Uterus (tissue), 4 donors: Measurements from ENCODE around the gene CDH24. TPM values are rescaled to one million over a fixed set of nuclear protein-coding genes. Genes with fewer than 3 reads are reported as not detected.

ENCODE experiments used
- DNase-seq, 2 donors: peaks; one replicate each; pipeline ENCODE4 v3.0.0-alpha.2; 2019 to 2020
- H3K27ac ChIP-seq, 2 donors: fragments of 200-600 bp; sonication (generic); 1 replicate in 1 of 2; 2 replicates in 1 of 2; pipeline ENCODE4 v1.5.1; 2016 to 2018
- H3K27me3 ChIP-seq, 2 donors: fragments of 200-600 bp; sonication (generic); one replicate each; pipeline ENCODE4 v1.5.1; 2018 to 2019; ENCODE audit warnings: control low read depth in 1 of 2
- H3K36me3 ChIP-seq, 2 donors: fragments of 200-600 bp; sonication (generic); one replicate each; pipeline ENCODE4 v1.5.1; 2019; ENCODE audit warnings: control low read depth in 1 of 2
- H3K4me1 ChIP-seq, 2 donors: fragments of 200-600 bp; sonication (generic); one replicate each; pipeline ENCODE4 v1.5.1; 2018 to 2019; ENCODE audit warnings: control low read depth in 1 of 2
- H3K4me3 ChIP-seq, 2 donors: fragments of 200-600 bp; sonication (generic); 1 replicate in 1 of 2; 2 replicates in 1 of 2; pipeline ENCODE4 v1.5.1; 2018 to 2019; ENCODE audit warnings: mild to moderate bottlenecking in 1 of 2
- H3K9me3 ChIP-seq, 2 donors: fragments of 200-600 bp; sonication (generic); one replicate each; pipeline ENCODE4 v1.5.1; 2019; ENCODE audit warnings: control low read depth in 1 of 2
- CTCF ChIP-seq, 4 experiments: fragments of 200-600 bp in 2 of 4; fragments of 450-650 bp in 2 of 4; sonication (generic) in 2 of 4; IDR thresholded peaks; one replicate each; pipeline ENCODE4 v1.5.1; 2016 to 2019; ENCODE audit warnings: antibody characterized with exemption in 4 of 4, mild to moderate bottlenecking in 2 of 4, moderate library complexity in 1 of 4
- POLR2A ChIP-seq, 2 donors: fragments of 450-650 bp; IDR thresholded peaks; one replicate each; pipeline ENCODE4 v1.6.1; 2016; ENCODE audit warnings: antibody characterized with exemption in 2 of 2, mild to moderate bottlenecking in 1 of 2, moderate library complexity in 1 of 2
- intact Hi-C: fragments of 100-400 bp; cut with DNase I; formaldehyde crosslinking; loops from one replicate; pipeline ENCODE4 v1.15.1; 2023; ENCODE audit warnings: low total_unique reads
- total RNA-seq, 4 donors: library from RNA; depleted of rRNA in 3 of 4; stranded (reverse); fragments of >200 nt in 3 of 4; gene quantifications; one replicate each; pipeline versions ENCODE4 v1.1.0 to v1.2.4, GENCODE V29; 2014 to 2023
- donor health status: DM: yes; HTN: yes; CAD: no.

CDH24 gene
- total RNA-seq, 4 donors from 2014 or later: 6.5 to 18.0 (median 13.8) TPM

GRCh38 chr14:23047751-23048693 is 9.3 kb downstream of the CDH24 start:
- Histone ChIP-seq H3K27ac (peak overlapping the region in 1 of 2 donors; percentile 52), H3K4me3 (no peak overlapping the region), H3K27me3 (no peaks in the 10 kb centered on the region), H3K4me1 (no peaks in the 10 kb centered on the region), H3K9me3 (no peaks in the 10 kb centered on the region), H3K36me3 (no peaks in the 10 kb centered on the region)
- DNase-seq: no peak
- TF ChIP-seq CTCF (IDR thresholded peaks at IDR 0.05): no peak
- no peak for TF ChIP-seq POLR2A (IDR thresholded peaks at IDR 0.05)
- intact Hi-C loops: no loop called here

GRCh38 chr14:23047034-23047634 is 10.2 kb downstream of the CDH24 start:
- H3K27ac ChIP-seq: peak overlapping the region; percentile 24 to 52
- no peak overlapping the region for H3K4me3 ChIP-seq
- H3K9me3 ChIP-seq: no peaks in the 10 kb centered on the region
- H3K36me3 ChIP-seq: no peaks in the 10 kb centered on the region
- TF ChIP-seq CTCF (IDR thresholded peaks at IDR 0.05): no peak
- no peak for TF ChIP-seq POLR2A (IDR thresholded peaks at IDR 0.05)
- no peaks in the 10 kb centered on the region for H3K27me3 ChIP-seq
- intact Hi-C loops: no loop called here
- H3K4me1 ChIP-seq: no peaks in the 10 kb centered on the region
- DNase-seq: no peak

DNA sequence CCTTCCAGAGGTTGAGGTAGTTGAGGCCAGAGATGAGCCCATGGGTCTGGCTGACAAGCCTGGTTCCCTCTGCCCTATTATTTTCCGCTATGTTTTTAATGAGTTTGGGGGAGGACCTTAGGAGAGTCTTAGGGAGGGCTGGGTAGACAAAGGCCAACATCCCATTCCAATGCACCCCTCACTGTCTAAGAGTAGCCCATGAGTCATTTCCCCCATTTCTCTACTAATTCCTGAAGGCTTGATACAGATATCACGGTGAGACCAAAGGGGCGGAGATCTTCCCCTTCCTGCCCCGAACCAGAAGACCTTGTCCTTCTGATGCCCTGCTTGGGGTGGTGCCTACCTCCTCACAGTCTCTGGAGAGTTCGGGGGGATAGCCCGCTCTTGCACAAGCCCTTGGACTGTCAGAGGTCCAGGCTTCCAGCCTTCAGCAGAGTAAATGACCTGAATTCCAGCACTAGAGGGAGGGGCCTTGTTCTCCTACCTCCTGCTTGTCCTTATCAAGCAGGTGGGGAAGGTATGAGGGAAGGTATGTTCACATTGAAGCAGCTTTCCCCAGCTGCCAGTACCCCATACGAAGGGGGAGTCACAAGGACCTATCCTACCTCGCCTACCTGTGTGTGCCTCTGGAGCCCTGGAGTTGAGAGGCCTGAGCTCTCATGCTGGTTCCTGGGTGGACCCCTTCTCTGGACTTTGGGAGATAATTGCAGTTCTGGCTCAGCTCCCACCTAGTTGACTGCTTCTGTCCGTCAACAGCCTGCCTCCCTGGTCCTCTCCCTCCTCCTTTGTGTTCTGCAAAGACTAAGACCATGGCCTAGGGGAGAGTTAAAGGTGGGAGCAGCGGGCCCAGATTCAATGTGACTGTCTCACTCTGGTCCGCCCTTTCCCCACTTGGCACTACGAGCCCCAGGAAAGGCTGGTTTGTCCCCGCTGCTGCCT is 11.6 kb downstream of the CDH24 start:
- TF ChIP-seq POLR2A (IDR thresholded peaks at IDR 0.05): no peak
- no peak for TF ChIP-seq CTCF (IDR thresholded peaks at IDR 0.05)
- H3K36me3 ChIP-seq: no peaks in the 10 kb centered on the region
- DNase-seq: peak in 1 of 2 donors; percentile 43
- H3K27ac ChIP-seq: peak overlapping the region; percentile 36 to 52
- intact Hi-C loops: no loop called here
- no peaks in the 10 kb centered on the region for H3K4me1 ChIP-seq
- H3K4me3 ChIP-seq: no peak overlapping the region
- H3K27me3 ChIP-seq: no peaks in the 10 kb centered on the region
- H3K9me3 ChIP-seq: no peaks in the 10 kb centered on the region

GRCh38 chr14:23044840-23045239 is 12.5 kb downstream of the CDH24 start:
- Histone ChIP-seq H3K9me3 (no peaks in the 10 kb centered on the region), H3K4me1 (no peaks in the 10 kb centered on the region), H3K4me3 (no peak overlapping the region), H3K27me3 (no peaks in the 10 kb centered on the region), H3K27ac (peak overlapping the region in 1 of 2 donors; percentile 33), H3K36me3 (no peaks in the 10 kb centered on the region)
- TF ChIP-seq CTCF (IDR thresholded peaks at IDR 0.05) (no peak), POLR2A (IDR thresholded peaks at IDR 0.05) (no peak)
- intact Hi-C loops: no loop called here
- no peak for DNase-seq
